ENCODE measurements around the gene TMEM132A. TPM values are rescaled to one million over a fixed set of nuclear protein-coding genes. Genes with fewer than 3 reads are reported as not detected.
A peak's percentile ranks its signal among the peaks of the same experiment; 100 is the strongest.

The TMEM132A gene
- total RNA-seq, 1 experiment from 2014 or later = 154 TPM

- Histone ChIP-seq H3K4me3 (ENCODE audit: low read depth in 2 of 2, low read length in 2 of 2) (peak overlapping the region; percentile 67 to 75), H3K9me3 (ENCODE audit: control insufficient read depth, insufficient read depth, low read depth, low read length) (no peaks in the 10 kb centered on the region), H3K27ac (ENCODE audit: low read length) (peak overlapping the region; percentile 77), H3K36me3 (ENCODE audit: control insufficient read depth, insufficient read depth, low read length) (no peaks in the 10 kb centered on the region; the same call in 1 of the 2 replicates), H3K4me1 (ENCODE audit: control insufficient read depth, insufficient read depth, low read length) (peaks cover 18% of the 10 kb centered on the region), H3K27me3 (ENCODE audit: control insufficient read depth, insufficient read depth, low read length) (no peaks in the 10 kb centered on the region)
- POLR2A ChIA-PET = interaction anchor here (0.7 kb wide), 1 partner anchor 28 kb away, joined by 3 read pairs; no protein-coding TSS in a partner anchor
- BruUV-seq (replicated peaks) = no TSS peak
- no peak for TF ChIP-seq SIN3A (IDR thresholded peaks at IDR 0.05; ENCODE audit: borderline replicate concordance, insufficient read depth, low read depth, low read length)
- no peak for TF ChIP-seq REST (IDR thresholded peaks at IDR 0.05; ENCODE audit: insufficient read depth in 1 of 2, low read depth in 2 of 2, low read length in 1 of 2)
- no peak for TF ChIP-seq POLR2AphosphoS5 (IDR thresholded peaks at IDR 0.05; ENCODE audit: low read depth, low read length)
- no peak for TF ChIP-seq CTCF (IDR thresholded peaks at IDR 0.05)
- no peak for TF ChIP-seq TCF7L2 (IDR thresholded peaks at IDR 0.05; ENCODE audit: low read depth, low read length)
- intact Hi-C loops (cut with micrococcal nuclease; ENCODE audit: unreplicated experiment) (no loop called here), in situ Hi-C loops (cut with HindIII; ENCODE audit: low pct_unique_long_range_greater_than_20kb, low sequenced_read_pairs) (no loop called here)
- CTCF ChIA-PET = interaction anchor here (0.6 kb wide), 1 partner anchor 188 kb away, joined by 3 read pairs; no protein-coding TSS in a partner anchor
- DNase-seq (ENCODE audit: low read depth, low spot score) (no peak), ATAC-seq (peak; percentile 19; the same call in 1 of the 2 replicates)
Observed at GRCh38 chr11:60924906-60925853, 920 bp downstream of the TMEM132A start.

- intact Hi-C loops (cut with micrococcal nuclease; ENCODE audit: unreplicated experiment) = no loop called here
- no peaks in the 10 kb centered on the region for H3K27me3 ChIP-seq (ENCODE audit: control insufficient read depth, insufficient read depth, low read length)
- no peaks in the 10 kb centered on the region for H3K9me3 ChIP-seq (ENCODE audit: control insufficient read depth, insufficient read depth, low read depth, low read length)
- peaks cover 18% of the 10 kb centered on the region for H3K4me1 ChIP-seq (ENCODE audit: control insufficient read depth, insufficient read depth, low read length)
- TSS peak; percentile 76 for BruUV-seq (replicated peaks)
- peak overlapping the region; percentile 67 to 75; a peak in 3 of 4 replicates for H3K4me3 ChIP-seq (ENCODE audit: low read depth in 2 of 2, low read length in 2 of 2)
- ATAC-seq (peak; percentile 23), DNase-seq (ENCODE audit: low read depth, low spot score) (no peak)
- in situ Hi-C loops (cut with HindIII; ENCODE audit: low pct_unique_long_range_greater_than_20kb, low sequenced_read_pairs) = no loop called here
- no peaks in the 10 kb centered on the region; the same call in 1 of the 2 replicates for H3K36me3 ChIP-seq (ENCODE audit: control insufficient read depth, insufficient read depth, low read length)
- ChIA-PET POLR2A (no interaction called here), CTCF (interaction anchor here (0.6 kb wide), 1 partner anchor 188 kb away, joined by 3 read pairs; no protein-coding TSS in a partner anchor)
- H3K27ac ChIP-seq (ENCODE audit: low read length) = peak overlapping the region; percentile 77
- TF ChIP-seq REST (IDR thresholded peaks at IDR 0.05; ENCODE audit: insufficient read depth in 1 of 2, low read depth in 2 of 2, low read length in 1 of 2) = no peak
- TF ChIP-seq POLR2AphosphoS5 (IDR thresholded peaks at IDR 0.05; ENCODE audit: low read depth, low read length) = no peak
- no peak for TF ChIP-seq TCF7L2 (IDR thresholded peaks at IDR 0.05; ENCODE audit: low read depth, low read length)
- no peak for TF ChIP-seq CTCF (IDR thresholded peaks at IDR 0.05)
- no peak for TF ChIP-seq SIN3A (IDR thresholded peaks at IDR 0.05; ENCODE audit: borderline replicate concordance, insufficient read depth, low read depth, low read length)
Observed at GRCh38 chr11:60925868-60926267, 1.6 kb downstream of the TMEM132A start.

All from Panc1 (cell line).